GM12878 (cell line): ENCODE results near the gene HBZ. TPM values are rescaled to one million over a fixed set of nuclear protein-coding genes. Genes with fewer than 3 reads are reported as not detected.

ENCODE experiments used
- ATAC-seq: fragments of 200-7000 bp; cut with Tn5 transposase; 3 replicates; pipeline ENCODE4 v1.9.1; 2020; ENCODE audit warnings: mild to moderate bottlenecking, moderate library complexity
- BruUV-seq: library from RNA; stranded (reverse); fragments of 400-500 nt; replicated peaks from 2 replicates; lab custom pipeline; 2021; lab: Mats Ljungman, UMichigan
- CTCF ChIA-PET: fragments of 300-600 bp; sonication (Branson Sonifier 250); formaldehyde crosslinking; extraction: SDS; loops from one replicate; lab custom pipeline; 2021; ENCODE audit warnings: inconsistent platforms; lab: Yijun Ruan, JAX
- POLR2A ChIA-PET: fragments of 350-600 bp; formaldehyde crosslinking; extraction: SDS; loops from one replicate; lab custom pipeline; 2021; ENCODE audit warnings: inconsistent platforms; lab: Charles Lee
- RAD21 ChIA-PET: fragments of 300-600 bp; sonication (Branson Sonifier 250); formaldehyde crosslinking; loops from one replicate; lab custom pipeline; 2023; ENCODE audit warnings: antibody characterized with exemption; ENCODE audit not compliant: unreplicated experiment; lab: Charles Lee
- SMC1A ChIA-PET: fragments of 300-600 bp; sonication (Branson Sonifier 250); formaldehyde crosslinking; loops from one replicate; lab custom pipeline; 2023; ENCODE audit not compliant: unreplicated experiment, uncharacterized antibody; lab: Charles Lee
- DNase-seq: peaks from one replicate; pipeline ENCODE4 v3.0.0-alpha.2; 2011; ENCODE audit warnings: low read depth, low spot score
- FAIRE-seq: peaks from 3 replicates; lab custom pipeline; 2011; peaks lifted over from hg19 to GRCh38; lab: Jason Lieb, UNC
- H2AFZ ChIP-seq: 2 replicates; pipeline ENCODE4 v1.6.0; 2011; ENCODE audit warnings: low read depth, low read length, control low read depth; ENCODE audit not compliant: control insufficient read depth
- H3K27ac ChIP-seq: 2 replicates; pipeline ENCODE4 v1.5.1; 2011; ENCODE audit warnings: control low read depth; ENCODE audit not compliant: control insufficient read depth, insufficient read depth
- H3K27me3 ChIP-seq, 2 experiments: replicated peaks in 1 of 2; 2 replicates each; pipeline versions ENCODE4 v1.6.0 to v1.6.1; 2011; ENCODE audit warnings: low read length in 1 of 2; ENCODE audit not compliant: control insufficient read depth in 2 of 2, insufficient read depth in 2 of 2
- H3K36me3 ChIP-seq, 2 experiments: 2 replicates each; pipeline ENCODE4 v1.5.1; 2011; ENCODE audit warnings: low read length in 1 of 2; ENCODE audit not compliant: control insufficient read depth in 2 of 2, insufficient read depth in 2 of 2
- H3K4me1 ChIP-seq: 2 replicates; pipeline ENCODE4 v1.6.1; 2011; ENCODE audit warnings: mild to moderate bottlenecking, low read length, moderate library complexity, mixed read lengths; ENCODE audit not compliant: control insufficient read depth, insufficient read depth
- H3K4me2 ChIP-seq: 2 replicates; pipeline ENCODE4 v1.6.0; 2011; ENCODE audit warnings: control low read depth; ENCODE audit not compliant: control insufficient read depth, insufficient read depth
- H3K4me3 ChIP-seq: fragments of 200-600 bp; sonication (generic); 2 replicates; pipeline ENCODE4 v1.5.1; 2016
- H3K79me2 ChIP-seq: 2 replicates; pipeline ENCODE4 v1.6.0; 2011; ENCODE audit warnings: low read length; ENCODE audit not compliant: control insufficient read depth, insufficient read depth
- H3K9ac ChIP-seq: 2 replicates; pipeline ENCODE4 v1.8.0; 2011; ENCODE audit warnings: low read length, control low read depth, mixed read lengths; ENCODE audit not compliant: control insufficient read depth, insufficient read depth
- H3K9me3 ChIP-seq: replicated peaks from 3 replicates; pipeline ENCODE4 v1.5.1; 2011; ENCODE audit warnings: mild to moderate bottlenecking, low read length; ENCODE audit not compliant: control insufficient read depth, insufficient read depth
- H4K20me1 ChIP-seq: 2 replicates; pipeline ENCODE4 v1.6.0; 2011; ENCODE audit not compliant: control insufficient read depth, insufficient read depth
- CTCF ChIP-seq, 3 experiments: IDR thresholded peaks in 2 of 3; conservative IDR thresholded peaks in 1 of 3; 2 replicates each; pipeline ENCODE4 v1.5.1; 2011; ENCODE audit warnings: low read depth in 3 of 3, low read length in 3 of 3, mild to moderate bottlenecking in 3 of 3, control low read depth in 2 of 3, moderate library complexity in 2 of 3, inconsistent platforms in 1 of 3, mixed read lengths in 1 of 3; ENCODE audit not compliant: control insufficient read depth in 2 of 3, insufficient read depth in 1 of 3; ENCODE audit errors: extremely low read depth in 1 of 3
- ELK1 ChIP-seq: IDR thresholded peaks from 2 replicates; pipeline ENCODE4 v1.6.1; 2012; ENCODE audit warnings: low read depth, low read length, improper control_type of control experiment
- EP300 ChIP-seq, 2 experiments: fragments of 150-350 bp in 1 of 2; IDR thresholded peaks; 2 replicates each; pipeline ENCODE4 v1.6.1; 2011 to 2012; ENCODE audit warnings: low read depth in 2 of 2, low read length in 2 of 2, borderline replicate concordance in 1 of 2, improper control_type of control experiment in 1 of 2, inconsistent platforms in 1 of 2; ENCODE audit not compliant: control insufficient read depth in 1 of 2
- FOXK2 ChIP-seq: fragments of 450-650 bp; IDR thresholded peaks from 2 replicates; pipeline ENCODE4 v1.6.1; 2017; ENCODE audit warnings: mild to moderate bottlenecking, moderate library complexity
- FOXM1 ChIP-seq: IDR thresholded peaks from 2 replicates; pipeline ENCODE4 v1.6.1; 2012; ENCODE audit warnings: low read depth, mild to moderate bottlenecking, inconsistent platforms, low read length, moderate library complexity
- GATAD2B ChIP-seq: fragments of 450-650 bp; conservative IDR thresholded peaks from 2 replicates; pipeline ENCODE4 v1.6.1; 2017; ENCODE audit warnings: low read depth, mild to moderate bottlenecking, moderate library complexity
- MEF2A ChIP-seq: IDR thresholded peaks from 2 replicates; pipeline ENCODE4 v1.6.1; 2011; ENCODE audit warnings: low read depth, mild to moderate bottlenecking, low read length, moderate library complexity; ENCODE audit not compliant: insufficient read depth
- MTA2 ChIP-seq: fragments of 450-650 bp; IDR thresholded peaks from 2 replicates; pipeline ENCODE4 v1.6.1; 2016; ENCODE audit warnings: low read depth, mild to moderate bottlenecking, moderate library complexity
- RAD21 ChIP-seq: IDR thresholded peaks from 2 replicates; pipeline ENCODE4 v1.6.1; 2011; ENCODE audit warnings: mild to moderate bottlenecking, low read depth, low read length, moderate library complexity; ENCODE audit not compliant: insufficient read depth
- RELB ChIP-seq: fragments of 450-650 bp; IDR thresholded peaks from 2 replicates; pipeline ENCODE4 v1.6.1; 2017; ENCODE audit warnings: low read depth, mild to moderate bottlenecking, moderate library complexity
- SMARCA5 ChIP-seq: fragments of 450-650 bp; IDR thresholded peaks from 2 replicates; pipeline ENCODE4 v1.6.1; 2017; ENCODE audit warnings: mild to moderate bottlenecking
- SP1 ChIP-seq: IDR thresholded peaks from one replicate; pipeline ENCODE4 v1.6.1; 2011; ENCODE audit warnings: low read depth, low read length
- SPI1 ChIP-seq: IDR thresholded peaks from 2 replicates; pipeline ENCODE4 v1.6.1; 2011; ENCODE audit warnings: low read depth, mild to moderate bottlenecking, low read length, moderate library complexity, borderline replicate concordance; ENCODE audit not compliant: insufficient read depth
- TBL1XR1 ChIP-seq: IDR thresholded peaks from 2 replicates; pipeline ENCODE4 v1.6.1; 2012; ENCODE audit warnings: low read depth, low read length, improper control_type of control experiment
- YY1 ChIP-seq: IDR thresholded peaks from 2 replicates; pipeline ENCODE4 v1.6.1; 2011; ENCODE audit warnings: low read depth, mild to moderate bottlenecking, low read length
- ZSCAN29 ChIP-seq: fragments of 450-650 bp; IDR thresholded peaks from 2 replicates; pipeline ENCODE4 v1.6.1; 2017; ENCODE audit warnings: mild to moderate bottlenecking, moderate library complexity
- WGBS: methylation state at CpG from one replicate; pipeline ENCODE4 v1.1.6; 2016; ENCODE audit warnings: low lambda C conversion rate; ENCODE audit not compliant: insufficient replicate concordance, insufficient coverage; ENCODE audit errors: missing lambda C conversion rate; 5-methylcytosine and 5-hydroxymethylcytosine counted together
- in situ Hi-C: fragments of 300-500 bp; cut with MboI; formaldehyde crosslinking; loops from 9 replicates; pipeline ENCODE4 v1.14.3; 2018; ENCODE audit warnings: mixed read lengths
- intact Hi-C: fragments of 100-400 bp; cut with micrococcal nuclease; formaldehyde crosslinking; loops from one replicate; pipeline ENCODE4 v1.14.2; 2022; ENCODE audit not compliant: unreplicated experiment
- polyA plus RNA-seq, 11 experiments: library from polyadenylated mRNA; depleted of rRNA in 4 of 11; unstranded in 6 of 11; stranded (reverse) in 5 of 11; fragments of >200 nt; fragmentation: Nextera tagmentation in 4 of 11; fragmentation: Illumina TruSeq in 1 of 11; extraction: Ambion mirVana in 4 of 11; extraction: Trizol in 1 of 11; gene quantifications; 1 replicate in 1 of 11; 2 replicates in 10 of 11; pipeline versions ENCODE4 v1.2.1 to v1.2.3, GENCODE V29; 2011 to 2016; ENCODE audit warnings: inconsistent platforms in 2 of 11, missing spikeins in 2 of 11, low read depth in 1 of 11
- total RNA-seq, 4 experiments: library from RNA; depleted of rRNA in 3 of 4; stranded (reverse); fragments of >200 nt in 3 of 4; fragmentation: Illumina TruSeq in 1 of 4; extraction: Trizol in 1 of 4; gene quantifications; 2 replicates each; pipeline versions ENCODE4 v1.2.1 to v1.2.3, GENCODE V29; 2013 to 2021

Gene HBZ
- total and polyA plus RNA-seq, 10 of the 15 experiments (the other 5 are each of a cell fraction or from before 2014, with no cell fraction given) = 0.49 TPM; not detected in 9

- in situ Hi-C loops (no loop called here), intact Hi-C loops (loop anchor here (2.0 kb wide), 1 partner anchor 63 kb away; the partner anchor contains the start of gene HBQ1)
- no TSS peak for BruUV-seq
- Histone ChIP-seq H3K4me3 (no peak overlapping the region), H3K9me3 (no peaks in the 10 kb centered on the region), H3K9ac (no peak overlapping the region), H3K27me3 (no peaks in the 10 kb centered on the region), H2AFZ (no peak overlapping the region), H3K27ac (no peak overlapping the region), H4K20me1 (no peaks in the 10 kb centered on the region), H3K4me2 (no peak overlapping the region), H3K36me3 (peaks cover 8% of the 10 kb centered on the region in 2 experiments; a peak in 3 of 4 replicates), H3K4me1 (no peaks in the 10 kb centered on the region), H3K79me2 (no peaks in the 10 kb centered on the region)
- peak; percentile 95 for ATAC-seq
- POLR2A ChIA-PET = no interaction called here
- RAD21 ChIA-PET = no interaction called here
- 71% methylated on average over 19 of the region's 19 CpGs for WGBS
- SMC1A ChIA-PET = interaction anchor here (0.8 to 3.3 kb wide), 4 partner anchors 16 to 245 kb away, joined by 3 to 12 read pairs (median 4); no protein-coding TSS in a partner anchor
- CTCF ChIA-PET = interaction anchor here (0.9 to 4.9 kb wide), 13 partner anchors 8 to 253 kb away, joined by 3 to 37 read pairs (median 3); partner anchors contain the start of gene MRPL28
- no peak for DNase-seq
- no peak for FAIRE-seq
- no peak for TF ChIP-seq GATAD2B
- TF ChIP-seq SMARCA5 = no peak
- peak; percentile 45 for TF ChIP-seq RAD21
- no peak for TF ChIP-seq FOXM1
- no peak for TF ChIP-seq ELK1
- peak; percentile 69 to 78 (median 71) for TF ChIP-seq CTCF (IDR thresholded peaks at IDR 0.05 in 2 of 3, conservative IDR thresholded peaks at IDR 0.05 in 1 of 3; ENCODE audit: control insufficient read depth in 2 of 3, extremely low read depth in 1 of 3, insufficient read depth in 1 of 3, low read depth in 3 of 3, low read length in 3 of 3)
- no peak for TF ChIP-seq RELB
- TF ChIP-seq FOXK2 = no peak
- TF ChIP-seq ZSCAN29 = no peak
- no peak for TF ChIP-seq SPI1
- no peak for TF ChIP-seq SP1
- TF ChIP-seq EP300 (IDR thresholded peaks at IDR 0.05; ENCODE audit: borderline replicate concordance in 1 of 2, control insufficient read depth in 1 of 2, low read depth in 2 of 2, low read length in 2 of 2) = no peak
- TF ChIP-seq TBL1XR1 = no peak
- TF ChIP-seq YY1 = peak; percentile 37; the same call in 1 of the 2 replicates
- TF ChIP-seq MEF2A = no peak
- TF ChIP-seq MTA2 = 0 out of 2 replicates have a peak, but pooled peaks have one; percentile 9
These were observed 34.8 kb upstream of the HBZ start for GRCh38 chr16:117379-118365.
